Caco-2 (cell line): ENCODE data around the gene RAPGEF2. TPM values are rescaled to one million over a fixed set of nuclear protein-coding genes. Genes with fewer than 3 reads are reported as not detected.

ENCODE experiments used
- BruUV-seq: library from RNA; stranded (reverse); fragments of 400-500 nt; replicated peaks from 2 replicates; lab custom pipeline; 2021; lab: Mats Ljungman, UMichigan
- CTCF ChIA-PET: fragments of 300-600 bp; sonication (Branson Sonifier 250); formaldehyde crosslinking; loops from one replicate; lab custom pipeline; 2022; ENCODE audit warnings: antibody characterized with exemption; lab: Charles Lee
- POLR2A ChIA-PET: fragments of 300-600 bp; sonication (Branson Sonifier 250); formaldehyde crosslinking; loops from one replicate; lab custom pipeline; 2022; ENCODE audit warnings: antibody characterized with exemption; lab: Charles Lee
- DNase-seq, 2 experiments: peaks; one replicate each; pipeline versions ENCODE4 v3.0.0 to v3.0.0-alpha.2; 2020 to 2022
- H3K27me3 ChIP-seq: replicated peaks from 2 replicates; pipeline ENCODE4 v1.6.0; 2011; ENCODE audit warnings: low read length; ENCODE audit not compliant: control insufficient read depth, insufficient read depth
- H3K36me3 ChIP-seq: 2 replicates; pipeline ENCODE4 v1.5.1; 2011; ENCODE audit warnings: low read length; ENCODE audit not compliant: control insufficient read depth, insufficient read depth
- H3K4me1 ChIP-seq: fragments of 250-450 bp; sonication (Bioruptor Pico); 2 replicates; pipeline ENCODE4 v1.5.1; 2020; ENCODE audit warnings: mild to moderate bottlenecking
- H3K4me3 ChIP-seq: 2 replicates; pipeline ENCODE4 v1.5.1; 2011; ENCODE audit warnings: low read depth, mild to moderate bottlenecking, control low read depth, low read length
- H3K9me3 ChIP-seq: fragments of 250-450 bp; sonication (Bioruptor Pico); 2 replicates; pipeline ENCODE4 v1.5.1; 2020; ENCODE audit warnings: mild to moderate bottlenecking, moderate library complexity
- H3K27ac Mint-ChIP-seq: one replicate; pipeline ENCODE4 v1.8.0; 2022; ENCODE audit warnings: mixed read lengths; ENCODE audit not compliant: unreplicated experiment
- H3K27me3 Mint-ChIP-seq: one replicate; pipeline ENCODE4 v1.8.0; 2022; ENCODE audit warnings: mixed read lengths; ENCODE audit not compliant: insufficient read depth, unreplicated experiment
- H3K36me3 Mint-ChIP-seq: one replicate; pipeline ENCODE4 v1.8.0; 2022; ENCODE audit warnings: mild to moderate bottlenecking, mixed read lengths; ENCODE audit not compliant: insufficient read depth, unreplicated experiment
- H3K4me1 Mint-ChIP-seq: one replicate; pipeline ENCODE4 v1.8.0; 2022; ENCODE audit warnings: low read depth, mixed read lengths; ENCODE audit not compliant: unreplicated experiment
- H3K4me3 Mint-ChIP-seq: one replicate; pipeline ENCODE4 v1.8.0; 2022; ENCODE audit warnings: mild to moderate bottlenecking, moderate library complexity, mixed read lengths; ENCODE audit not compliant: unreplicated experiment
- H3K9me3 Mint-ChIP-seq: one replicate; pipeline ENCODE4 v1.8.0; 2022; ENCODE audit warnings: mixed read lengths; ENCODE audit not compliant: unreplicated experiment
- intact Hi-C: fragments of 100-400 bp; cut with micrococcal nuclease; formaldehyde crosslinking; loops from one replicate; pipeline ENCODE4 v1.10.0; 2022; ENCODE audit not compliant: unreplicated experiment
- total RNA-seq: library from RNA; stranded (reverse); gene quantifications from 2 replicates; pipeline ENCODE4 v1.2.3, GENCODE V29; 2022
- TF ChIP-seq, protein P1 (sequence below), 2 experiments: fragments of 200-600 bp in 1 of 2; IDR thresholded peaks; 1 replicate in 1 of 2; 2 replicates in 1 of 2; pipeline versions ENCODE4 v1.5.1 to v1.8.0; 2011 to 2022; ENCODE audit warnings: antibody characterized with exemption in 1 of 2, control low read depth in 1 of 2, inconsistent platforms in 1 of 2, low read depth in 1 of 2, low read length in 1 of 2, mild to moderate bottlenecking in 1 of 2, moderate library complexity in 1 of 2; ENCODE audit not compliant: insufficient read depth in 1 of 2, severe bottlenecking in 1 of 2, unreplicated experiment in 1 of 2

The RAPGEF2 gene
- total RNA-seq, 1 experiment from 2014 or later: 67.6 TPM

DNA sequence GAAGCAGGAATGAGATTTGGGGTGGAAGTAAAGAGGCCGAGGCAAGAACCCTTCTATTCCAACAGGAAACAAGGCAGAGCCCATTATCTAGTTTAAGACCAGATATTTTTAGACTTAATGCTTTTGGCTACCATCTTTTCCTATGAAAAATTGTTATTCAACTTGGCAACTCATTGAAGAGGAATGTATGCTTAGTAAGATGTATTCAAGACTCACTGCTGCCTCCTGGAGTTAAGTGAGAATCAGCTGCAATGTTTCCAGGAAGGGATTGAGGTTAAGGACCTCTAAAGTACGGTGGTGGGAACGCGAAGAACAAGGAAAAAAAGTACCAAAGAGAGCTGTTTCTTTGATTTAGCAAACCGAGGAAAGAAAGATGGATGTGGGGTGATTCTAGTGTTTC lies 89.1 kb downstream of the RAPGEF2 start:
- no peak overlapping the region for H3K4me3 Mint-ChIP-seq
- no peak overlapping the region for H3K27ac Mint-ChIP-seq
- Histone ChIP-seq H3K36me3 (no peaks in the 10 kb centered on the region), H3K4me3 (no peak overlapping the region), H3K27me3 (no peaks in the 10 kb centered on the region), H3K4me1 (no peaks in the 10 kb centered on the region), H3K9me3 (no peaks in the 10 kb centered on the region)
- peaks cover 6% of the 10 kb centered on the region for H3K4me1 Mint-ChIP-seq
- TF ChIP-seq, protein P1, sequence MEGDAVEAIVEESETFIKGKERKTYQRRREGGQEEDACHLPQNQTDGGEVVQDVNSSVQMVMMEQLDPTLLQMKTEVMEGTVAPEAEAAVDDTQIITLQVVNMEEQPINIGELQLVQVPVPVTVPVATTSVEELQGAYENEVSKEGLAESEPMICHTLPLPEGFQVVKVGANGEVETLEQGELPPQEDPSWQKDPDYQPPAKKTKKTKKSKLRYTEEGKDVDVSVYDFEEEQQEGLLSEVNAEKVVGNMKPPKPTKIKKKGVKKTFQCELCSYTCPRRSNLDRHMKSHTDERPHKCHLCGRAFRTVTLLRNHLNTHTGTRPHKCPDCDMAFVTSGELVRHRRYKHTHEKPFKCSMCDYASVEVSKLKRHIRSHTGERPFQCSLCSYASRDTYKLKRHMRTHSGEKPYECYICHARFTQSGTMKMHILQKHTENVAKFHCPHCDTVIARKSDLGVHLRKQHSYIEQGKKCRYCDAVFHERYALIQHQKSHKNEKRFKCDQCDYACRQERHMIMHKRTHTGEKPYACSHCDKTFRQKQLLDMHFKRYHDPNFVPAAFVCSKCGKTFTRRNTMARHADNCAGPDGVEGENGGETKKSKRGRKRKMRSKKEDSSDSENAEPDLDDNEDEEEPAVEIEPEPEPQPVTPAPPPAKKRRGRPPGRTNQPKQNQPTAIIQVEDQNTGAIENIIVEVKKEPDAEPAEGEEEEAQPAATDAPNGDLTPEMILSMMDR (IDR thresholded peaks at IDR 0.05; ENCODE audit: insufficient read depth in 1 of 2, low read depth in 1 of 2, low read length in 1 of 2, severe bottlenecking in 1 of 2, unreplicated experiment in 1 of 2): peak; percentile 33 to 53
- CTCF ChIA-PET: interaction anchor here (0.6 to 1.1 kb wide), 5 partner anchors 11 to 335 kb away, joined by 3 to 4 read pairs (median 3); no protein-coding TSS in a partner anchor
- POLR2A ChIA-PET: no interaction called here
- no peaks in the 10 kb centered on the region for H3K9me3 Mint-ChIP-seq
- H3K27me3 Mint-ChIP-seq: no peaks in the 10 kb centered on the region
- DNase-seq: peak in 1 of 2 experiments; percentile 45
- no TSS peak for BruUV-seq
- H3K36me3 Mint-ChIP-seq: peaks cover 23% of the 10 kb centered on the region
- intact Hi-C loops: no loop called here

DNA sequence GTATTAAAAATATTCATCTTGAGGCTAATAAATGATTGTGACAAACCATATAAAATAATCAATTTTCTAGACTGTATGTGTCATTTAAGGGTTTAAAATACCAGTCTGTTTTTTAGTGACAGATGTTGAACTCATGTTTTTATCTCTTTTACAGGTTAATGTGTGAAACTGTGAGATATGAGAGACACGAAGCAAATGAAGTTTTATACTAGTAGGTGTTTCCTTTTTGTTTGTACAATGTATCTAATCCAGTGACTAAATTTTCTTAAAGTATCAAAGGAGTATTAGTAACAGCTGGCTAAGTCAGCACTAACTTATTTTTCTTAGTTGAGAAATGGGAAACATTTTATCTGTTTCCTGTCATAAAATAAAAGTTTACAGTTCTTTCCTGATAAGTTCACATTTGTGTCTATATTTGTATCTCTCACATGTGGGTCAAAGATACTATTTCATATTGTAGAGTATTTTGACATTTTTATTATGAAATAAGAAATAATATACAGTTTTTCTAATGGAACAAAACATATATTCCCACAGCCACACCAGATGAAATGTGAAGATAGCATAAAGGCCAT lies 90.3 kb downstream of the RAPGEF2 start:
- H3K4me1 Mint-ChIP-seq: peaks cover 6% of the 10 kb centered on the region
- H3K27ac Mint-ChIP-seq: no peak overlapping the region

DNA sequence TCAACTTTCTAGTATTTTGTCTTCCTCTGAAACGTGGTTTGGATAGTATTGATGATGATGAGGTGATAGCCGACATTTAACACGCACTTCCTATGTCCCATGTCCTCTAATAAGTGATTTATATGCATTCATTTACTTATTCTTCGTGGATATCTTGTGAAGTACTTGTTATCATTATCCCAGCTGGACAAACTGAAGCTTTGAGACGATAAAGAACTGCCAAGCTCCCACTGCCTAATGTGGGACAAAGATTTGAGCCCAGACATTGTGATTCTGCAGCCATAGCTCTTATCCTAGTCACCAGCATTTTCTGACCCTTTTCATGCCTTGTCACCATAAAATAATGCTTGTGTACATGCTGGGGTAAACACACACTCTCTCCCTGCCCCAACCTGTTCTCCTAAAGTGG lies 92.5 kb downstream of the RAPGEF2 start:
- Mint-ChIP-seq H3K27ac (no peak overlapping the region), H3K9me3 (no peaks in the 10 kb centered on the region), H3K4me3 (no peak overlapping the region), H3K36me3 (peaks cover 29% of the 10 kb centered on the region), H3K27me3 (no peaks in the 10 kb centered on the region), H3K4me1 (peaks cover 6% of the 10 kb centered on the region)
- BruUV-seq: no TSS peak
- no peak overlapping the region for H3K4me3 ChIP-seq
- POLR2A ChIA-PET: no interaction called here
- TF ChIP-seq, protein P1 (IDR thresholded peaks at IDR 0.05; ENCODE audit: insufficient read depth in 1 of 2, low read depth in 1 of 2, low read length in 1 of 2, severe bottlenecking in 1 of 2, unreplicated experiment in 1 of 2): no peak
- CTCF ChIA-PET: no interaction called here
- intact Hi-C loops: no loop called here
- H3K9me3 ChIP-seq: no peaks in the 10 kb centered on the region
- no peaks in the 10 kb centered on the region for H3K27me3 ChIP-seq
- H3K36me3 ChIP-seq: no peaks in the 10 kb centered on the region
- DNase-seq: no peak
- H3K4me1 ChIP-seq: no peaks in the 10 kb centered on the region

More for the DNA sequence above, 90.3 kb downstream of the RAPGEF2 start:
- TF ChIP-seq, protein P1 (IDR thresholded peaks at IDR 0.05; ENCODE audit: insufficient read depth in 1 of 2, low read depth in 1 of 2, low read length in 1 of 2, severe bottlenecking in 1 of 2, unreplicated experiment in 1 of 2): no peak
- CTCF ChIA-PET: no interaction called here
- no TSS peak for BruUV-seq
- no peaks in the 10 kb centered on the region for H3K9me3 ChIP-seq
- POLR2A ChIA-PET: no interaction called here
- no peak overlapping the region for H3K4me3 ChIP-seq
- no peaks in the 10 kb centered on the region for H3K27me3 Mint-ChIP-seq
- no peaks in the 10 kb centered on the region for H3K27me3 ChIP-seq
- DNase-seq: no peak
- H3K4me3 Mint-ChIP-seq: no peak overlapping the region
- no peaks in the 10 kb centered on the region for H3K4me1 ChIP-seq
- peaks cover 29% of the 10 kb centered on the region for H3K36me3 Mint-ChIP-seq
- no peaks in the 10 kb centered on the region for H3K9me3 Mint-ChIP-seq
- H3K36me3 ChIP-seq: no peaks in the 10 kb centered on the region
- intact Hi-C loops: no loop called here
